GM19455 (cell line): ENCODE data around the gene ITGA11.

ENCODE experiments used
- ATAC-seq: cut with Tn5 transposase; IDR thresholded peaks from one replicate; pipeline ENCODE4 v1.9.1; 2021; ENCODE audit not compliant: unreplicated experiment

Gene ITGA11

GRCh38 chr15:68360721-68361120, 71.2 kb downstream of the ITGA11 start:
- ATAC-seq: no peak

GRCh38 chr15:68356778-68357177, 75.2 kb downstream of the ITGA11 start:
- ATAC-seq: no peak

- ATAC-seq: no peak
Observed at GRCh38 chr15:68354923-68355322, 77.0 kb downstream of the ITGA11 start.

- no peak for ATAC-seq
Observed at GRCh38 chr15:68354268-68354667, 77.7 kb downstream of the ITGA11 start.

GRCh38 chr15:68353421-68354135, 78.4 kb downstream of the ITGA11 start:
- no peak for ATAC-seq

- no peak for ATAC-seq
Observed at GRCh38 chr15:68352401-68353062, 79.4 kb downstream of the ITGA11 start.

GRCh38 chr15:68349151-68349550, 82.8 kb downstream of the ITGA11 start:
- ATAC-seq: no peak

- ATAC-seq: no peak
Observed at GRCh38 chr15:68348606-68349005, 83.4 kb downstream of the ITGA11 start.

GRCh38 chr15:68348081-68348480, 83.9 kb downstream of the ITGA11 start:
- ATAC-seq: no peak

- ATAC-seq: no peak
Observed at GRCh38 chr15:68347392-68347791, 84.6 kb downstream of the ITGA11 start.

- no peak for ATAC-seq
Observed at GRCh38 chr15:68346979-68347378, 85.0 kb downstream of the ITGA11 start.

GRCh38 chr15:68345481-68345880, 86.5 kb downstream of the ITGA11 start:
- ATAC-seq: no peak

- no peak for ATAC-seq
Observed at GRCh38 chr15:68344600-68344999, 87.4 kb downstream of the ITGA11 start.

- no peak for ATAC-seq
Observed at GRCh38 chr15:68343579-68344225, 88.3 kb downstream of the ITGA11 start.

- no peak for ATAC-seq
Observed at GRCh38 chr15:68341760-68342725, 89.9 kb downstream of the ITGA11 start.

- no peak for ATAC-seq
Observed at GRCh38 chr15:68340726-68341671, 91.0 kb downstream of the ITGA11 start.

GRCh38 chr15:68339481-68339880, 92.5 kb downstream of the ITGA11 start:
- ATAC-seq: no peak

- no peak for ATAC-seq
Observed at GRCh38 chr15:68337826-68338225, 94.1 kb downstream of the ITGA11 start.

- no peak for ATAC-seq
Observed at GRCh38 chr15:68336516-68336915, 95.4 kb downstream of the ITGA11 start.

GRCh38 chr15:68335655-68336054, 96.3 kb downstream of the ITGA11 start:
- ATAC-seq: no peak
